ENCODE data around the gene CMTR1. TPM values are rescaled to one million over a fixed set of nuclear protein-coding genes. Genes with fewer than 3 reads are reported as not detected.
"Not testable (repeated sequence)": the region's sequence is repeated elsewhere in the genome, so short reads cannot be mapped to it uniquely, and the experiment has no call there.

Gene CMTR1
- total RNA-seq, 1 experiment from 2014 or later = 34.8 TPM

GRCh38 chr6:37500294-37500608 lies 67.2 kb downstream of the CMTR1 start:
- no peaks in the 10 kb centered on the region for H3K79me1 ChIP-seq (ENCODE audit: insufficient read depth, low read depth, low read length, poor library complexity, severe bottlenecking)
- no peak overlapping the region for H3K18ac ChIP-seq (ENCODE audit: insufficient read length, low read depth, low read length)
- no peak overlapping the region for H4K5ac ChIP-seq (ENCODE audit: insufficient read length, low read depth, low read length)
- no peaks in the 10 kb centered on the region; a peak in 1 of 5 replicates for H3K9me3 Mint-ChIP-seq
- H2BK15ac ChIP-seq (ENCODE audit: low read depth, low read length) = no peak overlapping the region
- H3K27me3 Mint-ChIP-seq (ENCODE audit: low read depth) = peaks cover 24% of the 10 kb centered on the region
- H3K27ac ChIP-seq (ENCODE audit: insufficient read length, low read depth, low read length) = no peak overlapping the region
- H2BK12ac ChIP-seq (ENCODE audit: insufficient read length, low read depth, low read length) = no peak overlapping the region
- H3K4me3 Mint-ChIP-seq = peak overlapping the region; percentile 82 to 95
- H4K20me1 ChIP-seq (ENCODE audit: control insufficient read depth, insufficient read depth, insufficient read length) = peaks cover 2% of the 10 kb centered on the region
- no peaks in the 10 kb centered on the region for H3K27me3 ChIP-seq (ENCODE audit: insufficient read depth, low read length)
- no peaks in the 10 kb centered on the region for H3K9me3 ChIP-seq (ENCODE audit: control insufficient read depth, low read depth, low read length)
- H3T11ph ChIP-seq (ENCODE audit: low read length) = no peak overlapping the region
- no peak overlapping the region for H4K8ac ChIP-seq (replicated peaks; ENCODE audit: insufficient read length, low read depth, low read length)
- H3K79me2 ChIP-seq (ENCODE audit: insufficient read depth, low read length) = no peaks in the 10 kb centered on the region
- TF ChIP-seq CTCF (conservative IDR thresholded peaks at IDR 0.05) = no peak
- no peak overlapping the region for H2BK5ac ChIP-seq (ENCODE audit: insufficient read length, low read length)
- H3K56ac ChIP-seq (ENCODE audit: insufficient read length, low read depth, low read length) = no peak overlapping the region
- H4K91ac ChIP-seq (ENCODE audit: insufficient read length, low read depth, low read length) = no peak overlapping the region
- no peak overlapping the region for H2AFZ ChIP-seq (ENCODE audit: low read length)
- no peak overlapping the region for H3K9ac ChIP-seq (ENCODE audit: extremely low read depth, insufficient read length, low read length)
- H2BK20ac ChIP-seq (ENCODE audit: low read depth, low read length, poor library complexity, severe bottlenecking) = no peak overlapping the region
- peak overlapping the region; percentile 66 for H3K4me2 ChIP-seq (ENCODE audit: insufficient read depth, insufficient read length, low read length)
- H3K4me1 Mint-ChIP-seq = peaks cover 25 to 32% of the 10 kb centered on the region in 2 experiments
- no peak overlapping the region for H3K14ac ChIP-seq (ENCODE audit: insufficient read depth, low read length)
- WGBS (ENCODE audit: extremely low coverage, insufficient read length, low lambda C conversion rate) = no CpG with 5 or more reads among the region's 4 CpGs
- peaks cover 2% of the 10 kb centered on the region; the same call in 1 of the 2 replicates for H3K4me1 ChIP-seq (ENCODE audit: insufficient read depth, low read length)
- H3K27ac Mint-ChIP-seq = peak overlapping the region; percentile 97 to 99 (median 98); a peak in 6 of 7 replicates
- no peak overlapping the region for H2AK5ac ChIP-seq (ENCODE audit: insufficient read length, low read length)
- H3K36me3 Mint-ChIP-seq (ENCODE audit: insufficient read depth in 1 of 3, low read depth in 3 of 3) = no peaks in the 10 kb centered on the region; a peak in 1 of 7 replicates
- H3K23me2 ChIP-seq (ENCODE audit: insufficient read length, low read depth, low read length, poor library complexity, severe bottlenecking) = no peaks in the 10 kb centered on the region
- no peak overlapping the region for H2BK120ac ChIP-seq (ENCODE audit: low read depth, low read length, poor library complexity, severe bottlenecking)
- no peak overlapping the region for H3K4ac ChIP-seq (ENCODE audit: low read depth, low read length)
- DNase-seq = no peak
- H3K23ac ChIP-seq (ENCODE audit: insufficient read length, low read depth, low read length) = no peak overlapping the region

GRCh38 chr6:37500904-37501303 lies 67.9 kb downstream of the CMTR1 start:
- H4K20me1 ChIP-seq (ENCODE audit: control insufficient read depth, insufficient read depth, insufficient read length); H4K8ac ChIP-seq (replicated peaks; ENCODE audit: insufficient read length, low read depth, low read length); H3K4me3 Mint-ChIP-seq; H3K23me2 ChIP-seq (ENCODE audit: insufficient read length, low read depth, low read length, poor library complexity, severe bottlenecking); H2BK15ac ChIP-seq (ENCODE audit: low read depth, low read length); H2BK12ac ChIP-seq (ENCODE audit: insufficient read length, low read depth, low read length); H3K36me3 Mint-ChIP-seq (ENCODE audit: insufficient read depth in 1 of 3, low read depth in 3 of 3); H3K18ac ChIP-seq (ENCODE audit: insufficient read length, low read depth, low read length); H2BK20ac ChIP-seq (ENCODE audit: low read depth, low read length, poor library complexity, severe bottlenecking); H3K27me3 ChIP-seq (ENCODE audit: insufficient read depth, low read length); H3K79me2 ChIP-seq (ENCODE audit: insufficient read depth, low read length); DNase-seq; H3K4me1 ChIP-seq (ENCODE audit: insufficient read depth, low read length); H3K9me3 Mint-ChIP-seq; H2BK5ac ChIP-seq (ENCODE audit: insufficient read length, low read length); H3K9me3 ChIP-seq (ENCODE audit: control insufficient read depth, low read depth, low read length); H2AK5ac ChIP-seq (ENCODE audit: insufficient read length, low read length); H4K91ac ChIP-seq (ENCODE audit: insufficient read length, low read depth, low read length); H4K5ac ChIP-seq (ENCODE audit: insufficient read length, low read depth, low read length); H3K14ac ChIP-seq (ENCODE audit: insufficient read depth, low read length); H3K4me2 ChIP-seq (ENCODE audit: insufficient read depth, insufficient read length, low read length); H3K4ac ChIP-seq (ENCODE audit: low read depth, low read length); H2AFZ ChIP-seq (ENCODE audit: low read length); H2BK120ac ChIP-seq (ENCODE audit: low read depth, low read length, poor library complexity, severe bottlenecking); H3K23ac ChIP-seq (ENCODE audit: insufficient read length, low read depth, low read length); H3T11ph ChIP-seq (ENCODE audit: low read length); H3K79me1 ChIP-seq (ENCODE audit: insufficient read depth, low read depth, low read length, poor library complexity, severe bottlenecking); H3K27ac ChIP-seq (ENCODE audit: insufficient read length, low read depth, low read length); H3K56ac ChIP-seq (ENCODE audit: insufficient read length, low read depth, low read length); H3K9ac ChIP-seq (ENCODE audit: extremely low read depth, insufficient read length, low read length); H3K27ac Mint-ChIP-seq: not testable (repeated sequence)
- Mint-ChIP-seq H3K27me3 (ENCODE audit: low read depth) (peaks cover 24% of the 10 kb centered on the region), H3K4me1 (peaks cover 25 to 34% of the 10 kb centered on the region in 2 experiments)
- no CpG with 5 or more reads among the region's 6 CpGs for WGBS (ENCODE audit: extremely low coverage, insufficient read length, low lambda C conversion rate)

Data from H9 (cell line).